Neutrophil (primary cell): ENCODE results near the gene PLPP6.

Experiments
- H3K27ac ChIP-seq: fragments of 200-600 bp; sonication (generic); 2 replicates; pipeline ENCODE4 v1.5.1; 2016; ENCODE audit warnings: mild to moderate bottlenecking, moderate library complexity
- H3K27me3 ChIP-seq: fragments of 200-600 bp; sonication (generic); 2 replicates; pipeline ENCODE4 v1.6.0; 2016; ENCODE audit warnings: mild to moderate bottlenecking
- H3K36me3 ChIP-seq: fragments of 200-600 bp; sonication (generic); 2 replicates; pipeline ENCODE4 v1.5.1; 2017
- H3K4me1 ChIP-seq, 2 experiments: fragments of 200-600 bp in 1 of 2; sonication (generic) in 1 of 2; 1 replicate in 1 of 2; 2 replicates in 1 of 2; pipeline versions ENCODE4 v1.5.1 to v1.6.1; 2013 to 2016; ENCODE audit warnings: low read depth in 1 of 2, low read length in 1 of 2, mild to moderate bottlenecking in 1 of 2, moderate library complexity in 1 of 2; ENCODE audit not compliant: control insufficient read depth in 1 of 2, insufficient read depth in 1 of 2
- H3K4me3 ChIP-seq, 2 experiments: fragments of 200-600 bp in 1 of 2; sonication (generic) in 1 of 2; 1 replicate in 1 of 2; 2 replicates in 1 of 2; pipeline ENCODE4 v1.5.1; 2013 to 2016; ENCODE audit warnings: low read depth in 1 of 2, low read length in 1 of 2, mild to moderate bottlenecking in 1 of 2, moderate library complexity in 1 of 2
- H3K9me3 ChIP-seq: fragments of 200-600 bp; sonication (generic); 2 replicates; pipeline ENCODE4 v1.5.1; 2016
- CTCF ChIP-seq: fragments of 200-600 bp; sonication (generic); IDR thresholded peaks from 2 replicates; pipeline ENCODE4 v1.5.1; 2016; ENCODE audit warnings: antibody characterized with exemption

The PLPP6 gene

GRCh38 chr9:4678679-4679267 is 16.7 kb downstream of the PLPP6 start:
- no peak for TF ChIP-seq CTCF
- H3K4me1 ChIP-seq, result peaks cover 21 to 23% of the 10 kb centered on the region in 2 experiments
- no peaks in the 10 kb centered on the region for H3K36me3 ChIP-seq
- no peaks in the 10 kb centered on the region for H3K27me3 ChIP-seq
- H3K4me3 ChIP-seq, result peak overlapping the region; percentile 65 to 84
- peak overlapping the region; percentile 85 for H3K27ac ChIP-seq
- no peaks in the 10 kb centered on the region for H3K9me3 ChIP-seq

GRCh38 chr9:4679268-4680172 is 17.4 kb downstream of the PLPP6 start, which contains the start of gene CDC37L1:
Gene CDC37L1 (plus strand): TSS chr9:4679569. CDS start chr9:4679768, 199 bp downstream.
- H3K27me3 ChIP-seq, result no peaks in the 10 kb centered on the region
- H3K27ac ChIP-seq, result peak within 1 kb of the TSS; percentile 85
- peak within 1 kb of the TSS; percentile 65 to 84 for H3K4me3 ChIP-seq
- peak; percentile 100 for TF ChIP-seq CTCF
- no peaks in the 10 kb centered on the region for H3K36me3 ChIP-seq
- peaks cover 21 to 23% of the 10 kb centered on the region in 2 experiments for H3K4me1 ChIP-seq
- no peaks in the 10 kb centered on the region for H3K9me3 ChIP-seq

GRCh38 chr9:4680173-4680525 is 18.1 kb downstream of the PLPP6 start:
- H3K4me1 ChIP-seq, result peaks cover 21 to 23% of the 10 kb centered on the region in 2 experiments
- peak overlapping the region; percentile 65 to 84 for H3K4me3 ChIP-seq
- H3K9me3 ChIP-seq, result no peaks in the 10 kb centered on the region
- H3K27me3 ChIP-seq, result no peaks in the 10 kb centered on the region
- no peak for TF ChIP-seq CTCF
- H3K36me3 ChIP-seq, result peaks cover under 1% of the 10 kb centered on the region
- H3K27ac ChIP-seq, result peak overlapping the region; percentile 85

- TF ChIP-seq CTCF, result no peak
- no peak overlapping the region for H3K27ac ChIP-seq
Measured at GRCh38 chr9:4680750-4681149, 18.7 kb downstream of the PLPP6 start.

GRCh38 chr9:4684820-4685219 is 22.7 kb downstream of the PLPP6 start:
- Histone ChIP-seq H3K27me3 (no peaks in the 10 kb centered on the region), H3K4me3 (no peak overlapping the region), H3K27ac (no peak overlapping the region), H3K9me3 (no peaks in the 10 kb centered on the region), H3K36me3 (peaks cover 18% of the 10 kb centered on the region), H3K4me1 (peaks cover 12% of the 10 kb centered on the region in 2 experiments)
- TF ChIP-seq CTCF, result no peak

More at GRCh38 chr9:4680750-4681149, 18.7 kb downstream of the PLPP6 start:
- Histone ChIP-seq H3K4me3 (peak overlapping the region; percentile 65 to 84), H3K27me3 (no peaks in the 10 kb centered on the region), H3K9me3 (no peaks in the 10 kb centered on the region), H3K4me1 (peaks cover 21 to 23% of the 10 kb centered on the region in 2 experiments), H3K36me3 (peaks cover 7% of the 10 kb centered on the region)
